DOHH2 (cell line): ENCODE results near the gene RAB3C.

Source experiments
- EZH2phosphoT487 ChIP-seq: fragments of 200-600 bp; sonication (generic); IDR thresholded peaks from 2 replicates; pipeline ENCODE4 v1.6.1; 2017; ENCODE audit warnings: borderline replicate concordance, mild to moderate bottlenecking, antibody characterized with exemption, low read length, moderate library complexity, mixed read lengths
- TF ChIP-seq, protein P1 (sequence below): fragments of 200-600 bp; sonication (generic); IDR thresholded peaks from one replicate; pipeline ENCODE4 v1.5.1; 2014; ENCODE audit warnings: antibody characterized with exemption, mild to moderate bottlenecking, low read depth, low read length; ENCODE audit not compliant: poor library complexity, severe bottlenecking

DNA sequence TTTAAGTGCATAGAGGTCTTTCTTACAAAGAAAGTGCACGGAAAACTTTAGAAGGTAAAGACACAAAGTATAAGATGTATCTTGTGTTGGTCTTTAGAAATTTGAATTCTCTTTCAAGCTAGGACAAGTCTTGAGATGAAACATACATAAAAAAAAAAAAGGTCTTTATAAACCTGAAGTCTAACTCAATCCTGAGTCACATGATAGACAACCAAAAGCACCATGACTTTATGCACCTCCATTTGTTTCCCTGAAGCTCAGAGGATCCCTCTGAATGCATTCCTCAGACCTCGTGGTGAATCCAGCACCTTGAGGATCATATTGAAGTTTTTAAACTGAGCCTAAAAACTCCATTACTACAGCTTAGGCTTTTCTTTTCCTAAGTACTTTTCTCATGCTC is 91.8 kb downstream of the RAB3C start:
- no peak for TF ChIP-seq EZH2phosphoT487
- TF ChIP-seq, protein P1, sequence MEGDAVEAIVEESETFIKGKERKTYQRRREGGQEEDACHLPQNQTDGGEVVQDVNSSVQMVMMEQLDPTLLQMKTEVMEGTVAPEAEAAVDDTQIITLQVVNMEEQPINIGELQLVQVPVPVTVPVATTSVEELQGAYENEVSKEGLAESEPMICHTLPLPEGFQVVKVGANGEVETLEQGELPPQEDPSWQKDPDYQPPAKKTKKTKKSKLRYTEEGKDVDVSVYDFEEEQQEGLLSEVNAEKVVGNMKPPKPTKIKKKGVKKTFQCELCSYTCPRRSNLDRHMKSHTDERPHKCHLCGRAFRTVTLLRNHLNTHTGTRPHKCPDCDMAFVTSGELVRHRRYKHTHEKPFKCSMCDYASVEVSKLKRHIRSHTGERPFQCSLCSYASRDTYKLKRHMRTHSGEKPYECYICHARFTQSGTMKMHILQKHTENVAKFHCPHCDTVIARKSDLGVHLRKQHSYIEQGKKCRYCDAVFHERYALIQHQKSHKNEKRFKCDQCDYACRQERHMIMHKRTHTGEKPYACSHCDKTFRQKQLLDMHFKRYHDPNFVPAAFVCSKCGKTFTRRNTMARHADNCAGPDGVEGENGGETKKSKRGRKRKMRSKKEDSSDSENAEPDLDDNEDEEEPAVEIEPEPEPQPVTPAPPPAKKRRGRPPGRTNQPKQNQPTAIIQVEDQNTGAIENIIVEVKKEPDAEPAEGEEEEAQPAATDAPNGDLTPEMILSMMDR, result no peak
